Upper lobe of right lung (tissue), 1 donor: ENCODE data around the gene CEP20. TPM values are rescaled to one million over a fixed set of nuclear protein-coding genes. Genes with fewer than 3 reads are reported as not detected.

Experiments
- ATAC-seq: fragments of 200-7000 bp; cut with Tn5 transposase; one replicate; pipeline ENCODE4 v1.9.1; 2020; ENCODE audit warnings: mild to moderate bottlenecking, moderate library complexity
- DNase-seq: peaks from one replicate; pipeline ENCODE4 v3.0.0-alpha.2; 2020
- H3K27ac ChIP-seq: fragments of 200-600 bp; one replicate; pipeline ENCODE4 v1.8.0; 2022
- H3K27me3 ChIP-seq: fragments of 200-600 bp; one replicate; pipeline ENCODE4 v1.8.0; 2022; ENCODE audit warnings: mild to moderate bottlenecking
- H3K36me3 ChIP-seq: fragments of 200-600 bp; one replicate; pipeline ENCODE4 v1.8.0; 2022
- H3K4me1 ChIP-seq: fragments of 200-600 bp; one replicate; pipeline ENCODE4 v1.8.0; 2022
- H3K4me3 ChIP-seq: fragments of 200-600 bp; one replicate; pipeline ENCODE4 v1.8.0; 2022; ENCODE audit warnings: mild to moderate bottlenecking
- H3K9me3 ChIP-seq: fragments of 200-600 bp; one replicate; pipeline ENCODE4 v1.8.0; 2022
- CTCF ChIP-seq: fragments of 200-600 bp; IDR thresholded peaks from one replicate; pipeline ENCODE4 v1.8.0; 2022; ENCODE audit warnings: antibody characterized with exemption
- intact Hi-C: fragments of 100-400 bp; cut with DNase I; formaldehyde crosslinking; loops from one replicate; pipeline ENCODE4 v1.11.0; 2022
- total RNA-seq: library from RNA; stranded (reverse); fragmentation: NEBNext Ultra II Directional; extraction: Animal tissue kit (Norgen Biotek cat#: 25700); gene quantifications from one replicate; pipeline ENCODE4 v1.2.1, GENCODE V29; 2021
- donor health status: DM: no; HTN: yes; CAD: no; lungs with severe emphysema.

The CEP20 gene
- total RNA-seq, 1 donor from 2014 or later, result 30.3 TPM

DNA sequence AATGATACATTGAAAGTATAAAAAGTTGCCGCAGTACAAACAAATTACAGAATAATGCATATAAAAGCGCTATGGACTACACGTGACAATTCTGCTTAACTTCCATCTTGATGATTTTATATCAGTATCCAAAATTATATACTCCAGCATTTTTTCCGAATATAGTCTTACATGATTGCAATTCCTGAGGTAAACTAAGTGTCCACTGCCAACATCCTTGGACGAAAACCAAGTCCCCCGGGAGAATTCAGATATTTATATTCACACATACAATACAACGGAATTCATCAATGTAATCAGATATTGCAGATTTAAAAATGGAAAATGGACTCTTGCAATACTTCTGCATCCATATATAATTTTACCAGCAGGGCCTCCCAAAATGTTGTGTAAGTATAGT is 22.7 kb downstream of the CEP20 start:
- Histone ChIP-seq H3K4me3 (no peak overlapping the region), H3K27me3 (no peaks in the 10 kb centered on the region), H3K27ac (no peak overlapping the region), H3K4me1 (no peaks in the 10 kb centered on the region), H3K9me3 (no peaks in the 10 kb centered on the region), H3K36me3 (peaks cover 52% of the 10 kb centered on the region)
- ATAC-seq, result no peak
- no peak for TF ChIP-seq CTCF
- DNase-seq, result no peak
- intact Hi-C loops, result no loop called here

GRCh38 chr16:15864939-15865338 is 23.5 kb downstream of the CEP20 start:
- Histone ChIP-seq H3K9me3 (no peaks in the 10 kb centered on the region), H3K27ac (no peak overlapping the region), H3K36me3 (peaks cover 45% of the 10 kb centered on the region), H3K4me1 (no peaks in the 10 kb centered on the region), H3K4me3 (no peak overlapping the region), H3K27me3 (no peaks in the 10 kb centered on the region)
- intact Hi-C loops, result no loop called here
- DNase-seq (no peak), ATAC-seq (no peak)
- no peak for TF ChIP-seq CTCF

- ATAC-seq (no peak), DNase-seq (no peak)
- peaks cover 5% of the 10 kb centered on the region for H3K27me3 ChIP-seq
- no peak for TF ChIP-seq CTCF
- no peak overlapping the region for H3K4me3 ChIP-seq
- H3K4me1 ChIP-seq, result peaks cover 9% of the 10 kb centered on the region
- no peak overlapping the region for H3K27ac ChIP-seq
- H3K36me3 ChIP-seq, result peaks cover 20% of the 10 kb centered on the region
- no peaks in the 10 kb centered on the region for H3K9me3 ChIP-seq
- intact Hi-C loops, result no loop called here
These were observed 26.4 kb downstream of the CEP20 start for GRCh38 chr16:15861996-15862395.

- Histone ChIP-seq H3K27ac (no peak overlapping the region), H3K9me3 (no peaks in the 10 kb centered on the region), H3K4me3 (no peak overlapping the region), H3K36me3 (no peaks in the 10 kb centered on the region), H3K4me1 (peaks cover 13% of the 10 kb centered on the region), H3K27me3 (peaks cover 18% of the 10 kb centered on the region)
- intact Hi-C loops, result no loop called here
- ATAC-seq (no peak), DNase-seq (no peak)
- TF ChIP-seq CTCF, result no peak
These were observed 29.3 kb downstream of the CEP20 start for GRCh38 chr16:15858921-15859668.

- intact Hi-C loops, result no loop called here
- peaks cover 13% of the 10 kb centered on the region for H3K4me1 ChIP-seq
- no peaks in the 10 kb centered on the region for H3K9me3 ChIP-seq
- no peaks in the 10 kb centered on the region for H3K36me3 ChIP-seq
- DNase-seq, result peak; percentile 67
- peak overlapping the region; percentile 45 for H3K4me3 ChIP-seq
- no peak for TF ChIP-seq CTCF
- peak overlapping the region; percentile 36 for H3K27ac ChIP-seq
- peak; percentile 58 for ATAC-seq
- peaks cover 18% of the 10 kb centered on the region for H3K27me3 ChIP-seq
These were observed 30.5 kb downstream of the CEP20 start for GRCh38 chr16:15857724-15858560.
